Measurements from ENCODE around the gene ME3. TPM values are rescaled to one million over a fixed set of nuclear protein-coding genes. Genes with fewer than 3 reads are reported as not detected.

Gene ME3
- total and polyA plus RNA-seq, 4 donors: 1.4 to 7.2 (median 2.3) TPM

DNA sequence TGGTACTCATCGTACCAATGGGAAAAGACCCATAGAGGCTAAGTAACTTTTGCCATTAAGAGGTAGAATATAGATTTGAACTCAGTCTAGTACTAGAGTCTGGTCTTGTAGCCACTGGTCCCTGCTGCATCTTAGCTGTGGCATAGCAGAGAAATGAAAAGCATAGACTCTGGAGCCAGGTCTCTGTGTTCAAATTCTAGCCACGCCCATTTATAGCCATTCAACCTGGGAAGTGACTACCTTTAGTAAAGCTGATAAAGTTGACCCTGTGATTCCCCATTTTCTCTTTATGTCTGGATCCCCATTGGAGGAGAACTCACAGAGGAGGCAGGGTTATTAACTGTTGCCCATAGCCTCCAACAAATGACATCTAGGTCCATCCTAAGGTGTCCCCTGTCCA is 113.6 kb downstream of the ME3 start (continued):
- TF ChIP-seq, protein P1, sequence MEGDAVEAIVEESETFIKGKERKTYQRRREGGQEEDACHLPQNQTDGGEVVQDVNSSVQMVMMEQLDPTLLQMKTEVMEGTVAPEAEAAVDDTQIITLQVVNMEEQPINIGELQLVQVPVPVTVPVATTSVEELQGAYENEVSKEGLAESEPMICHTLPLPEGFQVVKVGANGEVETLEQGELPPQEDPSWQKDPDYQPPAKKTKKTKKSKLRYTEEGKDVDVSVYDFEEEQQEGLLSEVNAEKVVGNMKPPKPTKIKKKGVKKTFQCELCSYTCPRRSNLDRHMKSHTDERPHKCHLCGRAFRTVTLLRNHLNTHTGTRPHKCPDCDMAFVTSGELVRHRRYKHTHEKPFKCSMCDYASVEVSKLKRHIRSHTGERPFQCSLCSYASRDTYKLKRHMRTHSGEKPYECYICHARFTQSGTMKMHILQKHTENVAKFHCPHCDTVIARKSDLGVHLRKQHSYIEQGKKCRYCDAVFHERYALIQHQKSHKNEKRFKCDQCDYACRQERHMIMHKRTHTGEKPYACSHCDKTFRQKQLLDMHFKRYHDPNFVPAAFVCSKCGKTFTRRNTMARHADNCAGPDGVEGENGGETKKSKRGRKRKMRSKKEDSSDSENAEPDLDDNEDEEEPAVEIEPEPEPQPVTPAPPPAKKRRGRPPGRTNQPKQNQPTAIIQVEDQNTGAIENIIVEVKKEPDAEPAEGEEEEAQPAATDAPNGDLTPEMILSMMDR (IDR thresholded peaks at IDR 0.05; ENCODE audit: low read depth, low read length, missing input control): no peak

GRCh38 chr11:86558207-86558606 is 114.2 kb downstream of the ME3 start:
- no peaks in the 10 kb centered on the region for H3K4me1 ChIP-seq (ENCODE audit: control insufficient read depth in 4 of 4, insufficient read depth in 4 of 4, low read length in 3 of 4)
- H3K9me3 ChIP-seq (ENCODE audit: control insufficient read depth in 4 of 4, low read length in 3 of 4): no peaks in the 10 kb centered on the region
- H3K9ac ChIP-seq (ENCODE audit: low read depth in 1 of 2, low read length in 2 of 2): no peak overlapping the region
- H3K4me3 ChIP-seq (ENCODE audit: low read depth in 1 of 3, low read length in 3 of 3): no peak overlapping the region
- no peaks in the 10 kb centered on the region for H3K36me3 ChIP-seq (ENCODE audit: control insufficient read depth in 4 of 4, insufficient read depth in 3 of 4, low read depth in 1 of 4, low read length in 3 of 4)
- no peak for DNase-seq (ENCODE audit: low spot score)
- TF ChIP-seq ATF3 (IDR thresholded peaks at IDR 0.05): no peak
- TF ChIP-seq HNF4A (conservative IDR thresholded peaks at IDR 0.05): no peak
- TF ChIP-seq GABPA (IDR thresholded peaks at IDR 0.05 in 1 of 2, conservative IDR thresholded peaks at IDR 0.05 in 1 of 2): no peak
- TF ChIP-seq MAX (IDR thresholded peaks at IDR 0.05): no peak
- TF ChIP-seq RAD21 (IDR thresholded peaks at IDR 0.05): no peak
- TF ChIP-seq HNF4G (IDR thresholded peaks at IDR 0.05): no peak
- TF ChIP-seq RXRA (IDR thresholded peaks at IDR 0.05): no peak
- no peak for TF ChIP-seq FOXA1 (IDR thresholded peaks at IDR 0.05)
- TF ChIP-seq REST (IDR thresholded peaks at IDR 0.05): no peak
- no peak for TF ChIP-seq SP1 (IDR thresholded peaks at IDR 0.05)
- TF ChIP-seq NR2F2 (IDR thresholded peaks at IDR 0.05): no peak
- no peak for TF ChIP-seq EGR1 (IDR thresholded peaks at IDR 0.05; ENCODE audit: low read depth in 2 of 2)
- no peak for TF ChIP-seq FOXA2 (IDR thresholded peaks at IDR 0.05)
- no peak for TF ChIP-seq YY1 (IDR thresholded peaks at IDR 0.05)
- WGBS: 74% methylated on average over 1 of the region's 1 CpG
- H3K27me3 ChIP-seq (ENCODE audit: control insufficient read depth in 4 of 4, insufficient read depth in 4 of 4, low read length in 3 of 4): no peaks in the 10 kb centered on the region
- H3K27ac ChIP-seq (ENCODE audit: low read depth in 1 of 2, low read length in 2 of 2): peak overlapping the region in 1 of 2 donors; percentile 40

DNA sequence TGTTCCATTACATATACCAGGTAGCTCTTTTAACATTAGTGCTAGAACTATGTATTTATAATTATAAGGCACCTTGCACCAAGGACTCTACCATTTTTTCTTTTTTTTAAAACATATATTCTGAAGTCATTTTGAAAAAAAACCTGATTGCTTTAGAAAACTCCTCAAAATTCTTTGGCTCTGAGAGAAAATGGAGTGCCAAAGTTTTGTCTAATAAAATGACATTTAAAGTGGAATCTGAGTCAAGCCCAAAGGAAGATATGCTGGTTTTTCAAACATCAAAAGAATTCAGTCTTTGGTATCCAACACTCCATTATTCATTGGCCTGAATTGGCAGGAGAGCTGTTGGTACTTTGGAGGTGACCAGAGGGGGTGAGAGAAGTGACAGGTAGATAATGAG is 116.5 kb downstream of the ME3 start:
- Histone ChIP-seq H3K9ac (ENCODE audit: low read depth in 1 of 2, low read length in 2 of 2) (no peak overlapping the region), H3K9me3 (ENCODE audit: control insufficient read depth in 4 of 4, low read length in 3 of 4) (no peaks in the 10 kb centered on the region), H3K36me3 (ENCODE audit: control insufficient read depth in 4 of 4, insufficient read depth in 3 of 4, low read depth in 1 of 4, low read length in 3 of 4) (no peaks in the 10 kb centered on the region), H3K27me3 (ENCODE audit: control insufficient read depth in 4 of 4, insufficient read depth in 4 of 4, low read length in 3 of 4) (no peaks in the 10 kb centered on the region), H3K27ac (ENCODE audit: low read depth in 1 of 2, low read length in 2 of 2) (no peak overlapping the region), H3K4me3 (ENCODE audit: low read depth in 1 of 3, low read length in 3 of 3) (no peak overlapping the region), H3K4me1 (ENCODE audit: control insufficient read depth in 4 of 4, insufficient read depth in 4 of 4, low read length in 3 of 4) (peaks cover 0 to 2% (median 0%) of the 10 kb centered on the region in 4 donors)
- DNase-seq (ENCODE audit: low spot score): no peak
- TF ChIP-seq HNF4A (conservative IDR thresholded peaks at IDR 0.05): no peak
- TF ChIP-seq TAF1 (conservative IDR thresholded peaks at IDR 0.05): no peak

Data from liver (tissue), 9 donors.